CD14-positive monocyte (primary cell): ENCODE data around the gene TM6SF1. TPM values are rescaled to one million over a fixed set of nuclear protein-coding genes. Genes with fewer than 3 reads are reported as not detected.

Source experiments
- DNase-seq, 3 donors: peaks; one replicate each; pipeline ENCODE4 v3.0.0-alpha.2; 2011 to 2022
- H2AFZ ChIP-seq: 2 replicates; pipeline ENCODE4 v1.6.0; 2012; ENCODE audit warnings: mild to moderate bottlenecking, low read depth, low read length, inconsistent platforms; ENCODE audit not compliant: insufficient read depth, poor library complexity, severe bottlenecking
- H3K27ac ChIP-seq, 2 donors: 1 replicate in 1 of 2; 2 replicates in 1 of 2; pipeline ENCODE4 v1.5.1; 2012 to 2013; ENCODE audit warnings: low read length in 2 of 2, control low read depth in 1 of 2, inconsistent platforms in 1 of 2, low read depth in 1 of 2, mild to moderate bottlenecking in 1 of 2
- H3K27me3 ChIP-seq, 2 donors: one replicate each; pipeline versions ENCODE4 v1.6.0 to v1.6.1; 2011 to 2013; ENCODE audit warnings: low read length in 2 of 2; ENCODE audit not compliant: control insufficient read depth in 2 of 2, insufficient read depth in 2 of 2
- H3K36me3 ChIP-seq, 2 donors: replicated peaks in 1 of 2; 1 replicate in 1 of 2; 2 replicates in 1 of 2; pipeline versions ENCODE4 v1.5.1 to v1.6.1; 2012 to 2013; ENCODE audit warnings: low read length in 2 of 2, control low read depth in 1 of 2, inconsistent platforms in 1 of 2, mild to moderate bottlenecking in 1 of 2; ENCODE audit not compliant: insufficient read depth in 2 of 2, control insufficient read depth in 1 of 2
- H3K4me1 ChIP-seq, 2 donors: 1 replicate in 1 of 2; 2 replicates in 1 of 2; pipeline versions ENCODE4 v1.5.1 to v1.6.1; 2012 to 2013; ENCODE audit warnings: low read length in 2 of 2, control low read depth in 1 of 2, inconsistent platforms in 1 of 2, mild to moderate bottlenecking in 1 of 2, moderate library complexity in 1 of 2; ENCODE audit not compliant: insufficient read depth in 2 of 2, control insufficient read depth in 1 of 2
- H3K4me2 ChIP-seq: replicated peaks from 2 replicates; pipeline ENCODE3; 2012; ENCODE audit warnings: low read length, moderate library complexity, mild to moderate bottlenecking; ENCODE audit not compliant: poor library complexity, severe bottlenecking; ENCODE audit errors: extremely low read depth
- H3K4me3 ChIP-seq, 3 experiments: fragments of 200-600 bp in 1 of 3; sonication (generic) in 1 of 3; replicated peaks in 1 of 3; 1 replicate in 2 of 3; 2 replicates in 1 of 3; pipeline ENCODE4 v1.5.1; 2011 to 2013; ENCODE audit warnings: low read length in 3 of 3, mild to moderate bottlenecking in 3 of 3, control low read depth in 2 of 3, low read depth in 2 of 3, inconsistent platforms in 1 of 3, moderate library complexity in 1 of 3
- H3K79me2 ChIP-seq: 2 replicates; pipeline ENCODE4 v1.6.0; 2012; ENCODE audit warnings: mild to moderate bottlenecking, control low read depth, inconsistent platforms, low read length, moderate library complexity; ENCODE audit not compliant: insufficient read depth
- H3K9ac ChIP-seq: 2 replicates; pipeline ENCODE4 v1.6.0; 2017; ENCODE audit warnings: low read length, mild to moderate bottlenecking; ENCODE audit not compliant: insufficient read depth, poor library complexity, severe bottlenecking
- H3K9me3 ChIP-seq, 2 donors: replicated peaks in 1 of 2; 1 replicate in 1 of 2; 2 replicates in 1 of 2; pipeline versions ENCODE4 v1.5.1 to v1.6.1; 2012 to 2013; ENCODE audit warnings: low read length in 2 of 2, control low read depth in 1 of 2; ENCODE audit not compliant: control insufficient read depth in 1 of 2, insufficient read depth in 1 of 2
- H4K20me1 ChIP-seq: 2 replicates; pipeline ENCODE4 v1.6.0; 2012; ENCODE audit warnings: mild to moderate bottlenecking, low read length, control low read depth, moderate library complexity; ENCODE audit not compliant: insufficient read depth
- H3K27ac Mint-ChIP-seq, 7 donors: one replicate each; pipeline ENCODE4 v1.8.0; 2020; ENCODE audit warnings: mild to moderate bottlenecking in 7 of 7, mixed read lengths in 7 of 7, moderate library complexity in 6 of 7, inconsistent platforms in 2 of 7
- H3K27me3 Mint-ChIP-seq, 3 donors: one replicate each; pipeline ENCODE4 v1.8.0; 2021 to 2022; ENCODE audit warnings: low read depth in 3 of 3, mild to moderate bottlenecking in 3 of 3, mixed read lengths in 3 of 3, moderate library complexity in 3 of 3, inconsistent platforms in 1 of 3
- H3K36me3 Mint-ChIP-seq, 2 donors: one replicate each; pipeline ENCODE4 v1.8.0; 2020; ENCODE audit warnings: mixed read lengths in 2 of 2, inconsistent platforms in 1 of 2, mild to moderate bottlenecking in 1 of 2
- H3K4me1 Mint-ChIP-seq: one replicate; pipeline ENCODE4 v1.8.0; 2020; ENCODE audit warnings: mild to moderate bottlenecking, mixed read lengths
- H3K4me3 Mint-ChIP-seq, 2 donors: one replicate each; pipeline ENCODE4 v1.8.0; 2020; ENCODE audit warnings: mild to moderate bottlenecking in 2 of 2, mixed read lengths in 2 of 2, moderate library complexity in 1 of 2
- H3K9me3 Mint-ChIP-seq, 7 donors: one replicate each; pipeline ENCODE4 v1.8.0; 2020 to 2022; ENCODE audit warnings: mixed read lengths in 7 of 7, mild to moderate bottlenecking in 6 of 7, moderate library complexity in 6 of 7, inconsistent platforms in 2 of 7
- CTCF ChIP-seq: fragments of 200-600 bp; IDR thresholded peaks from one replicate; pipeline ENCODE4 v1.8.0; 2022; ENCODE audit warnings: antibody characterized with exemption, mild to moderate bottlenecking
- WGBS: methylation state at CpG from one replicate; pipeline ENCODE4 v1.1.5; 2013; ENCODE audit warnings: missing lambda C conversion rate; ENCODE audit not compliant: insufficient coverage; 5-methylcytosine and 5-hydroxymethylcytosine counted together
- intact Hi-C, 2 donors: fragments of 100-400 bp; cut with micrococcal nuclease; formaldehyde crosslinking; loops; one replicate each; pipeline versions ENCODE4 v1.15.0 to v1.15.1; 2023
- polyA plus RNA-seq, 3 donors: library from polyadenylated mRNA; depleted of rRNA in 1 of 3; unstranded in 2 of 3; stranded (reverse) in 1 of 3; fragments of 300-500 nt in 2 of 3; fragments of >200 nt in 1 of 3; fragmentation: Illumina TruSeq in 2 of 3; gene quantifications; 1 replicate in 2 of 3; 2 replicates in 1 of 3; pipeline ENCODE4 v1.2.3, GENCODE V29; 2012 to 2021

The TM6SF1 gene
- polyA plus RNA-seq, 3 donors = 21.3 to 46.0 (median 35.4) TPM

GRCh38 chr15:83104141-83104540 lies 3.3 kb upstream of the TM6SF1 start:
- peak overlapping the region in 2 of 7 donors; percentile 26 to 36 for H3K27ac Mint-ChIP-seq

GRCh38 chr15:83105440-83105839 lies 2.0 kb upstream of the TM6SF1 start:
- Histone ChIP-seq H3K36me3 (peaks cover 0 to 2% of the 10 kb centered on the region in 2 donors), H2AFZ (no peak overlapping the region), H3K4me3 (no peak overlapping the region), H3K4me2 (no peak overlapping the region), H4K20me1 (peaks cover 18% of the 10 kb centered on the region), H3K4me1 (peaks cover 34 to 45% of the 10 kb centered on the region in 2 donors), H3K9ac (no peak overlapping the region), H3K27me3 (peaks cover 0 to 4% of the 10 kb centered on the region in 2 donors), H3K79me2 (peaks cover 24% of the 10 kb centered on the region), H3K27ac (no peak overlapping the region), H3K9me3 (no peaks in the 10 kb centered on the region)
- peaks cover 7 to 12% of the 10 kb centered on the region in 2 donors for H3K36me3 Mint-ChIP-seq
- peaks cover 52% of the 10 kb centered on the region for H3K4me1 Mint-ChIP-seq
- H3K9me3 Mint-ChIP-seq = peaks cover 0 to 5% (median 0%) of the 10 kb centered on the region in 7 donors
- no peak for DNase-seq
- H3K4me3 Mint-ChIP-seq = peak overlapping the region in 1 of 2 donors; percentile 22
- peak overlapping the region in 2 of 7 donors; percentile 13 to 73 for H3K27ac Mint-ChIP-seq
- peaks cover 8 to 31% (median 10%) of the 10 kb centered on the region in 3 donors for H3K27me3 Mint-ChIP-seq
- TF ChIP-seq CTCF = no peak
- intact Hi-C loops = loop anchor here in 1 of 2 donors (5.0 kb wide), 1 partner anchor 38 kb away; the partner anchor contains the start of gene BTBD1
- WGBS = 56% methylated on average over 1 of the region's 1 CpG

More at GRCh38 chr15:83104141-83104540, 3.3 kb upstream of the TM6SF1 start:
- H3K36me3 Mint-ChIP-seq = peaks cover 0 to 6% of the 10 kb centered on the region in 2 donors
- TF ChIP-seq CTCF = no peak
- Histone ChIP-seq H4K20me1 (peaks cover 5% of the 10 kb centered on the region), H3K4me3 (no peak overlapping the region), H3K27me3 (peaks cover 0 to 4% of the 10 kb centered on the region in 2 donors), H3K9me3 (no peaks in the 10 kb centered on the region), H3K4me2 (no peak overlapping the region), H3K27ac (no peak overlapping the region), H3K4me1 (peaks cover 34 to 45% of the 10 kb centered on the region in 2 donors), H3K36me3 (no peaks in the 10 kb centered on the region), H3K9ac (no peak overlapping the region), H2AFZ (no peak overlapping the region), H3K79me2 (peaks cover 12% of the 10 kb centered on the region)
- intact Hi-C loops = no loop called here
- H3K27me3 Mint-ChIP-seq = peaks cover 8 to 31% (median 10%) of the 10 kb centered on the region in 3 donors
- no peak for DNase-seq
- no peak overlapping the region for H3K4me3 Mint-ChIP-seq
- peaks cover 52% of the 10 kb centered on the region for H3K4me1 Mint-ChIP-seq
- H3K9me3 Mint-ChIP-seq = peaks cover 0 to 5% (median 0%) of the 10 kb centered on the region in 7 donors
- WGBS = 100% methylated on average over 4 of the region's 4 CpGs
